ENCODE measurements around the gene CARD19.

CARD19 gene

GRCh38 chr9:93127395-93127911 is 31.4 kb downstream of the CARD19 start:
- ATAC-seq, result no peak

GRCh38 chr9:93128011-93128714 is 32.1 kb downstream of the CARD19 start:
- no peak for ATAC-seq
- TF ChIP-seq ZNF8 (CRISPR knock-in tag; IDR thresholded peaks at IDR 0.05) (no peak), OSR1 (CRISPR knock-in tag; IDR thresholded peaks at IDR 0.05) (no peak), ZFP3 (CRISPR knock-in tag; IDR thresholded peaks at IDR 0.05) (no peak), CREB5 (CRISPR knock-in tag; IDR thresholded peaks at IDR 0.05; ENCODE audit: low read depth) (no peak), TCF4 (CRISPR knock-in tag; IDR thresholded peaks at IDR 0.05; ENCODE audit: borderline replicate concordance) (no peak), ZC3H10 (CRISPR knock-in tag; IDR thresholded peaks at IDR 0.05) (no peak), GLIS3 (CRISPR knock-in tag; IDR thresholded peaks at IDR 0.05) (no peak), PATZ1 (CRISPR knock-in tag; IDR thresholded peaks at IDR 0.05; ENCODE audit: borderline replicate concordance) (no peak)

More at GRCh38 chr9:93127395-93127911, 31.4 kb downstream of the CARD19 start:
- TF ChIP-seq TOX (CRISPR knock-in tag; IDR thresholded peaks at IDR 0.05; ENCODE audit: borderline replicate concordance) (no peak), ZFP3 (CRISPR knock-in tag; IDR thresholded peaks at IDR 0.05) (no peak), RARB (CRISPR knock-in tag; IDR thresholded peaks at IDR 0.05) (no peak), PATZ1 (CRISPR knock-in tag; IDR thresholded peaks at IDR 0.05; ENCODE audit: borderline replicate concordance) (no peak), CREB5 (CRISPR knock-in tag; IDR thresholded peaks at IDR 0.05; ENCODE audit: low read depth) (no peak), OSR1 (CRISPR knock-in tag; IDR thresholded peaks at IDR 0.05) (no peak), TCF4 (CRISPR knock-in tag; IDR thresholded peaks at IDR 0.05; ENCODE audit: borderline replicate concordance) (no peak), CSDC2 (CRISPR knock-in tag; IDR thresholded peaks at IDR 0.05) (no peak), ZC3H10 (CRISPR knock-in tag; IDR thresholded peaks at IDR 0.05) (no peak), ISL1 (CRISPR knock-in tag; IDR thresholded peaks at IDR 0.05) (no peak), GLIS3 (CRISPR knock-in tag; IDR thresholded peaks at IDR 0.05) (no peak), POU6F1 (CRISPR knock-in tag; IDR thresholded peaks at IDR 0.05; ENCODE audit: borderline replicate concordance, low read depth) (no peak), CSRNP3 (CRISPR knock-in tag; IDR thresholded peaks at IDR 0.05) (no peak), ARNTL (CRISPR knock-in tag; IDR thresholded peaks at IDR 0.05; ENCODE audit: borderline replicate concordance, low read depth) (no peak), ZNF565 (CRISPR knock-in tag; conservative IDR thresholded peaks at IDR 0.05; ENCODE audit: low read depth) (no peak), PPARA (CRISPR knock-in tag; IDR thresholded peaks at IDR 0.05; ENCODE audit: borderline replicate concordance) (no peak)

GRCh38 chr9:93128715-93129224 is 32.8 kb downstream of the CARD19 start:
- ATAC-seq, result no peak
- TF ChIP-seq CSRNP3 (CRISPR knock-in tag; IDR thresholded peaks at IDR 0.05) (no peak), ARNTL (CRISPR knock-in tag; IDR thresholded peaks at IDR 0.05; ENCODE audit: borderline replicate concordance, low read depth) (no peak), BACH2 (CRISPR knock-in tag; IDR thresholded peaks at IDR 0.05; ENCODE audit: borderline replicate concordance) (no peak), RARB (CRISPR knock-in tag; IDR thresholded peaks at IDR 0.05) (no peak), OSR1 (CRISPR knock-in tag; IDR thresholded peaks at IDR 0.05) (no peak), ISL1 (CRISPR knock-in tag; IDR thresholded peaks at IDR 0.05) (no peak), ZNF70 (CRISPR knock-in tag; IDR thresholded peaks at IDR 0.05) (no peak), ESRRG (CRISPR knock-in tag; IDR thresholded peaks at IDR 0.05) (no peak), TOX (CRISPR knock-in tag; IDR thresholded peaks at IDR 0.05; ENCODE audit: borderline replicate concordance) (no peak), CREB5 (CRISPR knock-in tag; IDR thresholded peaks at IDR 0.05; ENCODE audit: low read depth) (no peak)

Measured in SK-N-SH treated with all-trans-retinoic acid at 6 μM for 48 hours (cell line).